GM19099 (cell line): Measurements from ENCODE around the gene PRLHR.

Source experiments
- POLR2A ChIP-seq: IDR thresholded peaks from 3 replicates; pipeline ENCODE4 v1.6.1; 2011; ENCODE audit warnings: low read depth; ENCODE audit not compliant: insufficient read length; ENCODE audit errors: extremely low read depth

Gene PRLHR

DNA sequence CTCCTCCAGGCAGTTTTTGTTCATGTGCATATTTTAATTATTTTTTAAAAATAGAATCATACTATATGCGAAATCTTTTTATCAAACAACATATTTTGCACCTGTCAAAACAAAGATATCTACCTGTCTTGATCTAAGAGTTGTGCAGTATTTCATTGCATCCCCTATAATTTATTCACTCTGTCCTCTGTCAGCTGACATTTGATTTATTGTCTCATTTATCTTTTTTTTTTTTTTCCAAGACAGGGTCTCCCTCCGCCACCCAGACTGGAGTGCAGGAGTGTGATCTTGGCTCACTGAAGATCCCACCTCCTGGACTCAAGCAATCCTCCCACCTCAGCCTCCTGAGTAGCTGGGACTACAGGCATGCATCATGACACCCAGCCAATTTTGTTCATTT, 49.0 kb downstream of the PRLHR start:
- TF ChIP-seq POLR2A, result no peak

DNA sequence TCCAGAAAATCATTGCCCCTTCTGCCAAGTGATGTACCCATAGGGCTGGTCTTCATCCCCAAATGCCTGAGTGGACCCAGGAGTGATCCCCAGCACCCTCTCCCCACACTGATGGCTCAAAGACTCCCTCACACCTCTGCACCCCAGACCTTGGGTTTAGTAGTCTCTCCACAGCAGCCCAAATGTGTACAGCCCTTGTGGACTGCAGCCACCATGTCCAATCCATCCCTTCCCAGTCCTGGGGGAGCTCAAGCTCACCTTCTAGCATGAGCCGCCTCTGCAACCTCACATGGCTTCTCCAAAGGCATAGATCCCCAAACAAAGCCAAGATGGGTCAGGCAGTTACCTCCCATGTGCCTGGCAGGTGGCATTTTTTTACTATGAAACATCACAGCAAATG, 50.1 kb downstream of the PRLHR start:
- TF ChIP-seq POLR2A, result no peak

DNA sequence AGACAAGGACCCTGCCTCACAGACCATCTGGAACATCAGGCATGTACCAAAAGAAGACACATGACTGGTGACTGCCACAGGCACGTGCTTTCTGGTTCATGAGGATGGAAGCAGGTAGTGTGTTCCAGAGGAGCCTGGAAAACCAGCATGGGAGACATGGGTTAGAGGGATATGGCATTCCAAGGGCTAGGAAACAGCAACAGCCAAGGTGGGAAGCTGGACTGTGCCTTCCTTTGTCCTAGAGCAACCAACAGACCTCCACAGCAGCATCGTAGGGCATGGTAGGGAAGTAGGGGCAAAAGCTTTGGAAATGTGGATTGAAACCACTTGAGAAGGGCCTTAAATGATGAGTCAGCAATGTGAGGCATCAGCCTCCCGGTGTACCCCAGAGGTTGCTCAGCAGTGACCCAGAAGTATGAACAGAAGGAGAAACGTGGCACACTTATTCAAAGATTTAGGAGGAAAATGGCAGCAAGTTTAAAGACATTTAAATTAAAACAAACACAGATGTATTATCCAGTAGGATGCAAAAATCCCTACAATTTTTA, 51.0 kb downstream of the PRLHR start:
- TF ChIP-seq POLR2A, result no peak

DNA sequence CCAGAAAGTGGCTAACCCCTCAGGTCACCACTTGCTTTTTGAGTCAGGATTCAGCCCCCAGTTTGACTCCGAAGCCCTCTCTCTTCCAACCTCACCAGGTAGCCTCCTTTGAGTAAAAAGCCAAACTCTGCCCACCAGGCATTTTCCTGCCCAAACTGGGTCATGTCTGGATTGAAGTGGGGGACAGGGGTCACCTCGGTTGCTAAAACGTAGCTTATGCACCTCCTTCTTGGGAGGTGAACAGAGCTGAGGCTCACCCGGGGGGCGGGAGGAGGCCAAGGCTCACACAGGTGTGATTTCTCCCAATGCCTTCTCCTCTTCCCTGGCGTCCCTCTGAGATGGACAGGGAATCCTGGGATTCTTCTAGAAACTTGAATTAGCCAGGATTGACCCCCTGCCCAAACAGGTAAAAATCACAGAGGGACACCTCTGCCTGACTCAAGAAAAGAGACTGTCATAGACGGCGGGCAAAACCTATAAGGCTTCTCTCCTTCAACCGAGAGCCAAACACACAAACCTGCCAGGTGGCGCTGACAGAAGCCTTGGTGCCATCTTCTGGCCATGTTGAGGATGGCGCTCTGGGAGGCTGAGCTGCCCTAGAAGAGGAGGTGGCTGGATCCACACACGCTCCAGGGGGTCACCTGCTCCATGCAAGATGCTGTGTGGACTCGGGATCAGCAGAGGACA, 51.6 kb downstream of the PRLHR start:
- TF ChIP-seq POLR2A, result no peak

DNA sequence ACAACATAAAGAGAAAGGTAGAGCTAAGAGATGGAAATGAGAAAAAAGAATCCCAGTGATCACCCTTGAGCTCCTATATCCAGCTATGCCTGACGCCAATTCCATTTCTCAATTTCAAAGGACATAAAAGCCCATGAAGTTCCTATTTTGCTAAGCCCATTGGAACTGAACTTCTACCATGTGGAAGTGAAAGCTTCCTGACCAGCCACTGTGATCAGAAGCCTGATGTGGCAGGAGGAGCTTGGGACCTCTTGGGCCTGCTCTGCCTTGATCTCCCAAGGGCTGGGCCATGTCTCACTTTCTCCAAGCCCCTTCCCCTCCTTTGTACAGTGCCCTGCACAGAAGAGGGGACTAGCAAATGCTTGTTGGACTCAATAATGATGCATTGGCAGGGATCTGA, 52.7 kb downstream of the PRLHR start:
- TF ChIP-seq POLR2A, result no peak

DNA sequence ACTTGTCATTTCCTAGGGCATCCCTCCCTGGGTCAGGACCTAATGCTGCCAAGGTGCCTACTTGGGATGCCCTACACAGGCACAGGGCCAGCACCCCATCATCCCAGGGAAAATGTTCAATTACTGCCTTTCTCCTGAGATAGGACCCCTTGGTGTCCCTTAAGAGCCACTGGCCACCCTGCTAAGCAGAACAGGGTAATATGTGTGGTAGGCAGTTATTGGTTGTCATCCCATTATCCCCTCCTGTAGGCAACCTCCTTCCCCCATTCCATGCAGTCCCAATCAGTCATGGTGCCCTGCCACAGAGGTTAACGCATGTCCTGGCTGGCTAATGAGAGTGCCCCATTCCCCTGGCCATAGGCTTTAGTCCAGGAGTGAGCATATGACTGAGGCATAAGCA, 53.2 kb downstream of the PRLHR start:
- TF ChIP-seq POLR2A, result no peak

DNA sequence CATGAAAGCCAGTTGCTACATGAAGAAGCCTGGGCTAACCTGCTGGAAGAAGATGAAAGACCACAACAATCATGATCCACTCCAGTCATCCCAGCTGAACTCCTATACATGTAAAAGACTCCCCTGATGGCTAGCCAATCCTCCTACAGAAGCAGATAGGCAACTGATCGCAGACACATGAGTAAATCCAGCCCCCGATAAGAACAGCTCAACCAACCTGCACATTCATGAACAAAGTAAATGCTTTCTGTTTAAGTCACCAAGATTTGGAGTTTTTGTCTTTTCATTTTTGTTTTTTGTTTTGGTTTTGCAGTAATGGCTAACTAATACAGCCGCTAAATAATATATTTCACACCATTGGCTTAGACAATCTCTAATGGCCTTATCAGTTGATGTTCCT, 53.7 kb downstream of the PRLHR start:
- no peak for TF ChIP-seq POLR2A
